H9 (cell line): ENCODE data around the gene AFAP1L2. TPM values are rescaled to one million over a fixed set of nuclear protein-coding genes. Genes with fewer than 3 reads are reported as not detected.

Experiments
- DNase-seq: peaks from one replicate; pipeline ENCODE4 v3.0.0-alpha.2; 2017
- H2AFZ ChIP-seq: one replicate; pipeline ENCODE4 v1.6.1; 2013; ENCODE audit warnings: mild to moderate bottlenecking, low read length, control low read depth, moderate library complexity
- H2AK5ac ChIP-seq: 2 replicates; pipeline ENCODE4 v1.6.1; 2013; ENCODE audit warnings: low read length, control low read depth, mixed read lengths; ENCODE audit not compliant: insufficient read length
- H2BK120ac ChIP-seq: one replicate; pipeline ENCODE4 v1.6.1; 2013; ENCODE audit warnings: low read depth, mild to moderate bottlenecking, low read length, control low read depth, inconsistent platforms; ENCODE audit not compliant: poor library complexity, severe bottlenecking
- H2BK12ac ChIP-seq: 2 replicates; pipeline ENCODE4 v1.6.1; 2013; ENCODE audit warnings: low read length, control low read depth, mixed read lengths, low read depth; ENCODE audit not compliant: insufficient read length
- H2BK15ac ChIP-seq: 2 replicates; pipeline ENCODE4 v1.6.1; 2013; ENCODE audit warnings: low read depth, low read length, control low read depth
- H2BK20ac ChIP-seq: one replicate; pipeline ENCODE4 v1.6.1; 2013; ENCODE audit warnings: low read depth, mild to moderate bottlenecking, low read length, control low read depth, inconsistent platforms; ENCODE audit not compliant: poor library complexity, severe bottlenecking
- H2BK5ac ChIP-seq: 2 replicates; pipeline ENCODE4 v1.6.1; 2013; ENCODE audit warnings: low read length, control low read depth, mixed read lengths; ENCODE audit not compliant: insufficient read length
- H3K14ac ChIP-seq: 2 replicates; pipeline ENCODE4 v1.6.1; 2013; ENCODE audit warnings: low read length, control low read depth; ENCODE audit not compliant: insufficient read depth
- H3K18ac ChIP-seq: 2 replicates; pipeline ENCODE4 v1.6.1; 2013; ENCODE audit warnings: low read depth, mild to moderate bottlenecking, mixed read lengths, low read length, control low read depth; ENCODE audit not compliant: insufficient read length
- H3K23ac ChIP-seq: 2 replicates; pipeline ENCODE4 v1.6.1; 2013; ENCODE audit warnings: low read length, control low read depth, mixed read lengths, low read depth; ENCODE audit not compliant: insufficient read length
- H3K23me2 ChIP-seq: 2 replicates; pipeline ENCODE4 v1.6.1; 2013; ENCODE audit warnings: low read depth, mild to moderate bottlenecking, mixed read lengths, low read length, control low read depth; ENCODE audit not compliant: insufficient read length, poor library complexity, severe bottlenecking
- H3K27ac ChIP-seq: 2 replicates; pipeline ENCODE4 v1.5.1; 2013; ENCODE audit warnings: low read length, control low read depth, mixed read lengths, low read depth; ENCODE audit not compliant: insufficient read length
- H3K27me3 ChIP-seq: 2 replicates; pipeline ENCODE4 v1.6.1; 2013; ENCODE audit warnings: low read length, control low read depth, inconsistent platforms; ENCODE audit not compliant: insufficient read depth
- H3K4ac ChIP-seq: 2 replicates; pipeline ENCODE4 v1.6.1; 2013; ENCODE audit warnings: low read depth, mild to moderate bottlenecking, control low read depth, inconsistent platforms, low read length, moderate library complexity
- H3K4me1 ChIP-seq: 2 replicates; pipeline ENCODE4 v1.6.1; 2013; ENCODE audit warnings: low read length, control low read depth, inconsistent platforms; ENCODE audit not compliant: insufficient read depth
- H3K4me2 ChIP-seq: 2 replicates; pipeline ENCODE4 v1.6.1; 2013; ENCODE audit warnings: low read length, control low read depth, mixed read lengths; ENCODE audit not compliant: insufficient read length, insufficient read depth
- H3K56ac ChIP-seq: 2 replicates; pipeline ENCODE4 v1.6.1; 2013; ENCODE audit warnings: low read depth, mild to moderate bottlenecking, mixed read lengths, low read length, control low read depth; ENCODE audit not compliant: insufficient read length
- H3K79me1 ChIP-seq: 2 replicates; pipeline ENCODE4 v1.6.1; 2013; ENCODE audit warnings: low read depth, mild to moderate bottlenecking, moderate library complexity, low read length, control low read depth, inconsistent platforms; ENCODE audit not compliant: insufficient read depth, poor library complexity, severe bottlenecking
- H3K79me2 ChIP-seq: 2 replicates; pipeline ENCODE4 v1.6.1; 2013; ENCODE audit warnings: low read length, control low read depth, inconsistent platforms; ENCODE audit not compliant: insufficient read depth
- H3K9ac ChIP-seq: 2 replicates; pipeline ENCODE4 v1.6.1; 2013; ENCODE audit warnings: low read length, control low read depth, mixed read lengths; ENCODE audit not compliant: insufficient read length; ENCODE audit errors: extremely low read depth
- H3K9me3 ChIP-seq: one replicate; pipeline ENCODE4 v1.6.1; 2013; ENCODE audit warnings: low read depth, low read length, inconsistent platforms; ENCODE audit not compliant: control insufficient read depth
- H3T11ph ChIP-seq: one replicate; pipeline ENCODE4 v1.6.1; 2013; ENCODE audit warnings: mild to moderate bottlenecking, low read length, control low read depth, inconsistent platforms
- H4K20me1 ChIP-seq: one replicate; pipeline ENCODE4 v1.6.1; 2013; ENCODE audit not compliant: control insufficient read depth, insufficient read length, insufficient read depth
- H4K5ac ChIP-seq: 2 replicates; pipeline ENCODE4 v1.6.1; 2013; ENCODE audit warnings: low read depth, mild to moderate bottlenecking, mixed read lengths, low read length, control low read depth; ENCODE audit not compliant: insufficient read length
- H4K8ac ChIP-seq: replicated peaks from 2 replicates; pipeline ENCODE4 v1.6.1; 2013; ENCODE audit warnings: low read length, control low read depth, mixed read lengths, low read depth; ENCODE audit not compliant: insufficient read length
- H4K91ac ChIP-seq: 2 replicates; pipeline ENCODE4 v1.6.1; 2013; ENCODE audit warnings: low read depth, mild to moderate bottlenecking, moderate library complexity, mixed read lengths, low read length, control low read depth; ENCODE audit not compliant: insufficient read length
- H3K27ac Mint-ChIP-seq, 3 experiments: 2 replicates in 2 of 3; 3 replicates in 1 of 3; pipeline ENCODE4 v1.8.0; 2020 to 2021; ENCODE audit warnings: mixed read lengths in 3 of 3, mild to moderate bottlenecking in 1 of 3, moderate library complexity in 1 of 3
- H3K27me3 Mint-ChIP-seq: 2 replicates; pipeline ENCODE4 v1.8.0; 2021; ENCODE audit warnings: low read depth, mild to moderate bottlenecking, moderate library complexity, mixed read lengths
- H3K36me3 Mint-ChIP-seq, 3 experiments: 2 replicates in 2 of 3; 3 replicates in 1 of 3; pipeline ENCODE4 v1.8.0; 2020 to 2021; ENCODE audit warnings: low read depth in 3 of 3, mixed read lengths in 3 of 3; ENCODE audit not compliant: insufficient read depth in 1 of 3
- H3K4me1 Mint-ChIP-seq, 2 experiments: 2 replicates each; pipeline ENCODE4 v1.8.0; 2020; ENCODE audit warnings: mixed read lengths in 2 of 2
- H3K4me3 Mint-ChIP-seq, 2 experiments: 2 replicates in 1 of 2; 3 replicates in 1 of 2; pipeline ENCODE4 v1.8.0; 2020 to 2021; ENCODE audit warnings: mild to moderate bottlenecking in 2 of 2, mixed read lengths in 2 of 2, moderate library complexity in 1 of 2
- H3K9me3 Mint-ChIP-seq, 2 experiments: 2 replicates in 1 of 2; 3 replicates in 1 of 2; pipeline ENCODE4 v1.8.0; 2020; ENCODE audit warnings: mild to moderate bottlenecking in 2 of 2, mixed read lengths in 2 of 2, moderate library complexity in 1 of 2
- CTCF ChIP-seq: fragments of 200-600 bp; sonication (generic); conservative IDR thresholded peaks from 3 replicates; pipeline ENCODE4 v1.8.0; 2021; ENCODE audit warnings: antibody characterized with exemption, mild to moderate bottlenecking
- WGBS: extraction: QIAGEN DNeasy Blood & Tissue Kit; methylation state at CpG from one replicate; pipeline ENCODE4 v1.1.7; 2013; ENCODE audit warnings: missing lambda C conversion rate, low lambda C conversion rate, mixed read lengths; ENCODE audit not compliant: insufficient read length; ENCODE audit errors: extremely low coverage; 5-methylcytosine and 5-hydroxymethylcytosine counted together
- total RNA-seq: library from RNA; stranded (reverse); gene quantifications from 2 replicates; pipeline ENCODE4 v1.2.1, GENCODE V29; 2021

The AFAP1L2 gene
- total RNA-seq, 1 experiment from 2014 or later = 0.77 TPM

DNA sequence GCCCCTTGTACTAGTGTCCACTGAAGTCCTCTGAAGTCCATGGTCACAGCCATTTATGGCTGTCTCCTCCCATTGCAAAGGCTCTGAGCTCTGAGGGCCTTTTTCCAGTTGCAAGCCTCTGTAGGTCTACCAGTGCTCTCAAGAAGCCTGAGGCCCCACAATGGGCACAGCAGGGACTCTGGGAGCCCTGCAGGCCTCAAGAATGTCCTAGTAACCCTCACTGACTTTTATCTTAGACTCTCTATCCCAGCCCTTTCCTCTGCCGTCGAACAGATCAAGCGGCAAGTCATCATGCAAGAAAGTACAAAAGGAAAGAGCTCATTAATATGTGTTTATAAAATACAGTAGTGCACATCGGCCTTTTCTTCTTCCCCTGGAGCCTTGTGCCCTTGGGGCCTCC, 141.8 kb downstream of the AFAP1L2 start:
- no peak overlapping the region for H2BK5ac ChIP-seq
- no peak overlapping the region for H3K18ac ChIP-seq
- no peak overlapping the region for H3K4me2 ChIP-seq
- H3K14ac ChIP-seq = no peak overlapping the region
- no peak overlapping the region for H4K5ac ChIP-seq
- H3T11ph ChIP-seq = no peak overlapping the region
- Mint-ChIP-seq H3K36me3 (no peaks in the 10 kb centered on the region), H3K4me1 (peaks cover 19 to 20% of the 10 kb centered on the region in 2 experiments), H3K9me3 (no peaks in the 10 kb centered on the region), H3K4me3 (no peak overlapping the region), H3K27me3 (no peaks in the 10 kb centered on the region), H3K27ac (peak overlapping the region in 1 of 3 experiments; percentile 31; a peak in 1 of 7 replicates)
- H3K9me3 ChIP-seq = no peaks in the 10 kb centered on the region
- H3K9ac ChIP-seq = no peak overlapping the region
- H2BK12ac ChIP-seq = no peak overlapping the region
- no peak overlapping the region for H3K23ac ChIP-seq
- H3K56ac ChIP-seq = no peak overlapping the region
- no peak overlapping the region for H2AK5ac ChIP-seq
- no peak overlapping the region for H2BK20ac ChIP-seq
- TF ChIP-seq CTCF = no peak
- no peaks in the 10 kb centered on the region for H3K79me2 ChIP-seq
- no peak overlapping the region for H3K27ac ChIP-seq
- H4K8ac ChIP-seq = no peak overlapping the region
- H4K20me1 ChIP-seq = no peaks in the 10 kb centered on the region
- H2AFZ ChIP-seq = no peak overlapping the region
- no peak overlapping the region for H2BK120ac ChIP-seq
- no peak overlapping the region for H3K4ac ChIP-seq
- H3K79me1 ChIP-seq = no peaks in the 10 kb centered on the region
- DNase-seq = no peak
- no peaks in the 10 kb centered on the region; the same call in 1 of the 2 replicates for H3K27me3 ChIP-seq
- H2BK15ac ChIP-seq = no peak overlapping the region
- H3K23me2 ChIP-seq = no peaks in the 10 kb centered on the region
- no peak overlapping the region for H4K91ac ChIP-seq
- H3K4me1 ChIP-seq = no peaks in the 10 kb centered on the region; the same call in 1 of the 2 replicates
- WGBS = no CpG with 5 or more reads among the region's 4 CpGs
